H1 (cell line): ENCODE data around the gene SCAMP2. TPM values are rescaled to one million over a fixed set of nuclear protein-coding genes. Genes with fewer than 3 reads are reported as not detected.

Source experiments
- CTCF ChIA-PET: fragments of 300-600 bp; sonication (Branson Sonifier 250); formaldehyde crosslinking; loops from one replicate; lab custom pipeline; 2021; ENCODE audit not compliant: partially characterized antibody; lab: Charles Lee
- POLR2A ChIA-PET: fragments of 300-600 bp; sonication (Branson Sonifier 250); formaldehyde crosslinking; loops from one replicate; lab custom pipeline; 2021; ENCODE audit warnings: inconsistent platforms; ENCODE audit not compliant: partially characterized antibody; lab: Charles Lee
- DNase-seq, 2 experiments: peaks; one replicate each; pipeline versions ENCODE4 v3.0.0 to v3.0.0-alpha.2; 2010 to 2022; ENCODE audit warnings: low spot score in 2 of 2, low read depth in 1 of 2, mixed read lengths in 1 of 2
- FAIRE-seq: peaks from 2 replicates; lab custom pipeline; 2011; peaks lifted over from hg19 to GRCh38; lab: Jason Lieb, UNC
- H2AFZ ChIP-seq: 2 replicates; pipeline ENCODE4 v1.8.1; 2012; ENCODE audit warnings: low read length, inconsistent platforms
- H2AK5ac ChIP-seq: 2 replicates; pipeline ENCODE4 v1.6.1; 2013; ENCODE audit warnings: low read depth, low read length
- H2BK120ac ChIP-seq: replicated peaks from 2 replicates; pipeline ENCODE3; 2013; ENCODE audit warnings: low read depth, low read length, inconsistent platforms
- H2BK12ac ChIP-seq: 2 replicates; pipeline ENCODE4 v1.6.1; 2013; ENCODE audit warnings: low read depth, low read length
- H2BK15ac ChIP-seq: 2 replicates; pipeline ENCODE4 v1.6.1; 2013; ENCODE audit warnings: low read length
- H2BK20ac ChIP-seq: 2 replicates; pipeline ENCODE4 v1.6.1; 2013; ENCODE audit warnings: low read length
- H2BK5ac ChIP-seq: 2 replicates; pipeline ENCODE4 v1.6.1; 2013; ENCODE audit warnings: low read depth, low read length
- H3K14ac ChIP-seq: 2 replicates; pipeline ENCODE4 v1.6.1; 2013; ENCODE audit warnings: inconsistent platforms; ENCODE audit not compliant: insufficient read length
- H3K18ac ChIP-seq: 2 replicates; pipeline ENCODE4 v1.6.1; 2013; ENCODE audit warnings: low read length; ENCODE audit errors: extremely low read depth
- H3K23ac ChIP-seq: 2 replicates; pipeline ENCODE4 v1.6.1; 2013; ENCODE audit warnings: inconsistent platforms; ENCODE audit not compliant: insufficient read length
- H3K23me2 ChIP-seq: 2 replicates; pipeline ENCODE4 v1.6.1; 2013; ENCODE audit warnings: low read depth, low read length
- H3K27ac ChIP-seq: 2 replicates; pipeline ENCODE4 v1.6.1; 2011; ENCODE audit warnings: low read depth, low read length, inconsistent platforms
- H3K27me3 ChIP-seq, 4 experiments: replicated peaks in 1 of 4; 1 replicate in 1 of 4; 2 replicates in 3 of 4; pipeline versions ENCODE4 v1.6.1 to v1.8.1; 2011 to 2013; ENCODE audit warnings: low read length in 3 of 4, mild to moderate bottlenecking in 3 of 4, inconsistent platforms in 2 of 4, mixed read lengths in 2 of 4, moderate library complexity in 1 of 4; ENCODE audit not compliant: control insufficient read depth in 3 of 4, insufficient read depth in 3 of 4; ENCODE audit errors: extremely low read depth in 1 of 4
- H3K36me3 ChIP-seq, 4 experiments: 2 replicates each; pipeline versions ENCODE4 v1.6.1 to v1.8.1; 2011 to 2013; ENCODE audit warnings: mild to moderate bottlenecking in 4 of 4, low read length in 3 of 4, moderate library complexity in 2 of 4, control low read depth in 1 of 4, inconsistent platforms in 1 of 4; ENCODE audit not compliant: insufficient read depth in 4 of 4, control insufficient read depth in 2 of 4
- H3K4ac ChIP-seq: replicated peaks from 2 replicates; pipeline ENCODE3; 2013; ENCODE audit warnings: low read length, low read depth, mixed read lengths, inconsistent platforms; ENCODE audit not compliant: insufficient read length
- H3K4me1 ChIP-seq, 4 experiments: replicated peaks in 1 of 4; 1 replicate in 1 of 4; 2 replicates in 3 of 4; pipeline versions ENCODE4 v1.6.1 to v1.8.1; 2011 to 2013; ENCODE audit warnings: low read length in 3 of 4, inconsistent platforms in 2 of 4, mixed read lengths in 1 of 4; ENCODE audit not compliant: insufficient read depth in 4 of 4, control insufficient read depth in 3 of 4
- H3K4me2 ChIP-seq, 2 experiments: 2 replicates each; pipeline versions ENCODE4 v1.6.1 to v1.8.1; 2011 to 2013; ENCODE audit warnings: low read depth in 2 of 2, low read length in 2 of 2, control low read depth in 1 of 2, inconsistent platforms in 1 of 2, mild to moderate bottlenecking in 1 of 2; ENCODE audit not compliant: insufficient read depth in 1 of 2
- H3K4me3 ChIP-seq, 4 experiments: fragments of 200-600, 300-600 bp in 1 of 4; sonication (generic), shearing (Covaris generic), sonication (Bioruptor Twin) in 1 of 4; 2 replicates each; pipeline versions ENCODE4 v1.5.1 to v1.8.1; 2011 to 2016; ENCODE audit warnings: low read length in 4 of 4, low read depth in 3 of 4, control low read depth in 2 of 4, inconsistent platforms in 2 of 4, mild to moderate bottlenecking in 2 of 4, mixed read lengths in 1 of 4, moderate library complexity in 1 of 4; ENCODE audit not compliant: insufficient read depth in 2 of 4; ENCODE audit errors: extremely low read depth in 1 of 4
- H3K56ac ChIP-seq: replicated peaks from 2 replicates; pipeline ENCODE3; 2013; ENCODE audit warnings: low read depth, mild to moderate bottlenecking, mixed read lengths, low read length, inconsistent platforms; ENCODE audit not compliant: insufficient read length
- H3K79me1 ChIP-seq: 2 replicates; pipeline ENCODE4 v1.6.1; 2013; ENCODE audit warnings: low read depth, low read length, control low read depth
- H3K79me2 ChIP-seq, 2 experiments: 2 replicates each; pipeline versions ENCODE4 v1.6.1 to v1.8.1; 2012 to 2013; ENCODE audit warnings: low read length in 2 of 2, mild to moderate bottlenecking in 2 of 2, inconsistent platforms in 1 of 2; ENCODE audit not compliant: insufficient read depth in 2 of 2, control insufficient read depth in 1 of 2
- H3K9ac ChIP-seq, 4 experiments: replicated peaks in 1 of 4; 1 replicate in 1 of 4; 2 replicates in 3 of 4; pipeline versions ENCODE4 v1.6.1 to v1.8.1; 2011 to 2013; ENCODE audit warnings: low read depth in 3 of 4, low read length in 3 of 4, control low read depth in 2 of 4, mild to moderate bottlenecking in 2 of 4, moderate library complexity in 2 of 4, inconsistent platforms in 1 of 4; ENCODE audit errors: extremely low read depth in 1 of 4
- H3K9me3 ChIP-seq, 2 experiments: 2 replicates each; pipeline versions ENCODE4 v1.6.1 to v1.8.1; 2012 to 2013; ENCODE audit warnings: mild to moderate bottlenecking in 2 of 2, moderate library complexity in 2 of 2, control low read depth in 1 of 2, inconsistent platforms in 1 of 2, low read depth in 1 of 2, low read length in 1 of 2, mixed read lengths in 1 of 2; ENCODE audit not compliant: insufficient read depth in 2 of 2
- H4K20me1 ChIP-seq, 2 experiments: replicated peaks in 1 of 2; 2 replicates each; pipeline versions ENCODE3 to v1.8.1; 2011 to 2013; ENCODE audit warnings: inconsistent platforms in 2 of 2, low read length in 2 of 2, mild to moderate bottlenecking in 1 of 2; ENCODE audit not compliant: insufficient read depth in 2 of 2, control insufficient read depth in 1 of 2
- H4K5ac ChIP-seq: 2 replicates; pipeline ENCODE4 v1.6.1; 2013; ENCODE audit warnings: low read length, low read depth, mixed read lengths, inconsistent platforms; ENCODE audit not compliant: insufficient read length
- H4K8ac ChIP-seq: 2 replicates; pipeline ENCODE4 v1.8.0; 2013; ENCODE audit warnings: mild to moderate bottlenecking, moderate library complexity, low read length, inconsistent platforms; ENCODE audit not compliant: insufficient read depth; ENCODE audit errors: extremely low read depth
- H4K91ac ChIP-seq: replicated peaks from 2 replicates; pipeline ENCODE3; 2013; ENCODE audit warnings: low read length, mixed read lengths, inconsistent platforms; ENCODE audit not compliant: insufficient read length
- ASH2L ChIP-seq: fragments of 200-600, 300-600 bp; sonication (generic); IDR thresholded peaks from one replicate; pipeline ENCODE4 v1.7.1; 2017; ENCODE audit warnings: low read length
- POLR2A ChIP-seq, 2 experiments: IDR thresholded peaks; 1 replicate in 1 of 2; 2 replicates in 1 of 2; pipeline ENCODE4 v1.6.1; 2011; ENCODE audit warnings: low read depth in 2 of 2, low read length in 2 of 2, mild to moderate bottlenecking in 2 of 2; ENCODE audit errors: control extremely low read depth in 1 of 2
- WGBS, 2 experiments: shearing (Covaris generic) in 1 of 2; methylation state at CpG; one replicate each; pipeline versions ENCODE4 v1.1.6 to v1.1.7; 2013 to 2015; ENCODE audit warnings: low lambda C conversion rate in 2 of 2, mixed read lengths in 2 of 2, inconsistent platforms in 1 of 2, low coverage in 1 of 2, missing lambda C conversion rate in 1 of 2; ENCODE audit not compliant: insufficient replicate concordance in 2 of 2, insufficient coverage in 1 of 2, insufficient read length in 1 of 2; ENCODE audit errors: extremely low coverage in 1 of 2, missing lambda C conversion rate in 1 of 2; 5-methylcytosine and 5-hydroxymethylcytosine counted together
- polyA plus RNA-seq, 7 experiments: library from polyadenylated mRNA; depleted of rRNA in 3 of 7; stranded (reverse) in 5 of 7; unstranded in 2 of 7; fragments of >200 nt in 5 of 7; fragments of 200-250 nt in 2 of 7; gene quantifications; 1 replicate in 5 of 7; 2 replicates in 1 of 7; 4 replicates in 1 of 7; pipeline versions ENCODE4 v1.2.1 to v1.2.3, GENCODE V29; 2011 to 2013; ENCODE audit warnings: missing spikeins in 2 of 7, mixed read lengths in 2 of 7
- total RNA-seq: library from RNA; stranded (reverse); fragmentation: NEBNext Ultra II Directional; extraction: Animal tissue kit (Norgen Biotek cat#: 25700); gene quantifications from 2 replicates; pipeline ENCODE4 v1.2.1, GENCODE V29; 2021

Gene SCAMP2
- total and polyA plus RNA-seq, 2 of the 8 experiments (the other 6 are each of a cell fraction or from before 2014, with no cell fraction given), result 41.7 to 131 TPM

GRCh38 chr15:74843445-74843828, 29.7 kb downstream of the SCAMP2 start:
- Histone ChIP-seq H3K27ac (peak overlapping the region; percentile 88), H4K8ac (peak overlapping the region; percentile 97), H3K14ac (no peak overlapping the region), H3K9ac (peak overlapping the region; percentile 78 to 89 (median 82)), H2BK15ac (no peak overlapping the region), H3K18ac (peak overlapping the region; percentile 71), H3K4me3 (peak overlapping the region; percentile 60 to 92 (median 90)), H3K23me2 (peaks cover 7% of the 10 kb centered on the region; the same call in 1 of the 2 replicates), H3K4ac (peak overlapping the region; percentile 71), H3K56ac (peak overlapping the region; percentile 8), H3K79me2 (no peaks in the 10 kb centered on the region), H3K23ac (no peak overlapping the region), H4K20me1 (peaks cover 2 to 4% of the 10 kb centered on the region in 2 experiments), H3K27me3 (no peaks in the 10 kb centered on the region), H3K4me1 (peaks cover 0 to 13% (median 8%) of the 10 kb centered on the region in 4 experiments; a peak in 6 of 7 replicates), H3K4me2 (peak overlapping the region; percentile 75 to 82), H3K79me1 (0 out of 2 replicates have a peak, but pooled peaks cover 2% of the 10 kb centered on the region), H2BK120ac (no peak overlapping the region), H3K36me3 (peaks cover 3 to 15% (median 7%) of the 10 kb centered on the region in 4 experiments; a peak in 6 of 8 replicates), H4K91ac (peak overlapping the region; percentile 44), H2AK5ac (no peak overlapping the region), H3K9me3 (no peaks in the 10 kb centered on the region), H2BK5ac (peak overlapping the region; percentile 83; the same call in 1 of the 2 replicates), H4K5ac (peak overlapping the region; percentile 55), H2AFZ (no peak overlapping the region; the same call in 1 of the 2 replicates), H2BK12ac (no peak overlapping the region), H2BK20ac (no peak overlapping the region)
- DNase-seq (no peak), FAIRE-seq (no peak)
- no peak for TF ChIP-seq POLR2A (IDR thresholded peaks at IDR 0.05; ENCODE audit: control extremely low read depth in 1 of 2, low read depth in 2 of 2, low read length in 2 of 2)
- TF ChIP-seq ASH2L, result peak; percentile 22
- WGBS, 2 experiments, result 32% methylated on average over 14 of the region's 18 CpGs; no CpG with 5 or more reads in 1 of the 2 experiments
- CTCF ChIA-PET, result interaction anchor here (0.7 to 2.5 kb wide), 11 partner anchors 10 to 107 kb away, joined by 3 to 24 read pairs (median 5); no protein-coding TSS in a partner anchor
- POLR2A ChIA-PET, result interaction anchor here (0.8 to 4.1 kb wide), 13 partner anchors 11 to 113 kb away, joined by 3 to 23 read pairs (median 4); partner anchors contain the start of genes COX5A, CPLX3, CSK and FAM219B
